K562 (cell line): ENCODE data around the gene GNG5. TPM values are rescaled to one million over a fixed set of nuclear protein-coding genes. Genes with fewer than 3 reads are reported as not detected.

Experiments used
- FOXA1 ChIP-seq: fragments of 450-650 bp; IDR thresholded peaks from 2 replicates; pipeline ENCODE4 v1.6.1; 2016; ENCODE audit warnings: mild to moderate bottlenecking, borderline replicate concordance
- KLF6 ChIP-seq: fragments of 250-450 bp; sonication (Bioruptor Pico); IDR thresholded peaks from 2 replicates; pipeline ENCODE4 v1.4.0; 2020; ENCODE audit warnings: mild to moderate bottlenecking, moderate library complexity, borderline replicate concordance
- NEUROD1 ChIP-seq: fragments of 150-350 bp; IDR thresholded peaks from 2 replicates; pipeline ENCODE4 v1.6.1; 2014; ENCODE audit warnings: borderline replicate concordance, low read length, low read depth; ENCODE audit not compliant: partially characterized antibody
- NR2C2 ChIP-seq, 2 experiments: fragments of 200-800 bp in 1 of 2; sonication (Bioruptor generic) in 1 of 2; sonication (generic) in 1 of 2; formaldehyde crosslinking in 1 of 2; IDR thresholded peaks; 2 replicates each; pipeline versions ENCODE4 v1.6.1 to v1.8.0; 2016 to 2022; ENCODE audit warnings: mild to moderate bottlenecking in 1 of 2, missing compliant biosample characterization in 1 of 2, missing genetic modification characterization in 1 of 2, missing genetic modification reagents in 1 of 2
- PRMT5 ChIP-seq: sonication (generic); formaldehyde crosslinking; IDR thresholded peaks from 2 replicates; pipeline ENCODE4 v1.5.0; 2020; ENCODE audit warnings: missing genetic modification reagents
- RNF2 ChIP-seq: sonication (generic); IDR thresholded peaks from 2 replicates; pipeline ENCODE4 v1.6.1; 2016
- polyA plus RNA-seq, 8 experiments: library from polyadenylated mRNA; depleted of rRNA in 4 of 8; stranded (reverse) in 5 of 8; unstranded in 3 of 8; fragments of >200 nt; fragmentation: Nextera tagmentation in 2 of 8; fragmentation: Illumina TruSeq in 1 of 8; extraction: Ambion mirVana in 2 of 8; extraction: Trizol in 1 of 8; gene quantifications; 2 replicates each; pipeline versions ENCODE4 v1.2.1 to v1.2.3, GENCODE V29; 2011 to 2014; ENCODE audit warnings: inconsistent platforms in 1 of 8, missing spikeins in 1 of 8
- total RNA-seq, 7 experiments: library from RNA; depleted of rRNA in 6 of 7; stranded (reverse); fragments of >200 nt in 6 of 7; fragmentation: Illumina TruSeq in 2 of 7; extraction: Trizol in 2 of 7; gene quantifications; 2 replicates each; pipeline versions ENCODE4 v1.2.1 to v1.2.3, GENCODE V29; 2011 to 2021; ENCODE audit warnings: low replicate concordance in 1 of 7
- TF ChIP-seq, protein P1 (sequence below): sonication (generic); formaldehyde crosslinking; IDR thresholded peaks from 2 replicates; pipeline ENCODE4 v1.8.1; 2023; ENCODE audit warnings: missing genetic modification reagents, mild to moderate bottlenecking, borderline replicate concordance
- TF ChIP-seq, protein P2 (sequence below): fragments of 450-650 bp; IDR thresholded peaks from 2 replicates; pipeline ENCODE4 v1.7.1; 2018; ENCODE audit warnings: mild to moderate bottlenecking, low read depth; ENCODE audit not compliant: partially characterized antibody
- TF ChIP-seq, protein P3 (sequence below): sonication (generic); formaldehyde crosslinking; IDR thresholded peaks from 2 replicates; pipeline ENCODE4 v1.8.1; 2023; ENCODE audit warnings: mild to moderate bottlenecking, missing genetic modification reagents, moderate library complexity
- TF ChIP-seq, protein P4 (sequence below): sonication (generic); formaldehyde crosslinking; IDR thresholded peaks from 2 replicates; pipeline ENCODE4 v1.8.0; 2022; ENCODE audit warnings: mild to moderate bottlenecking, missing genetic modification reagents

The GNG5 gene
- total and polyA plus RNA-seq, 9 of the 15 experiments (the other 6 are each of a cell fraction or from before 2014, with no cell fraction given), result 61.9 to 243 (median 150) TPM

DNA sequence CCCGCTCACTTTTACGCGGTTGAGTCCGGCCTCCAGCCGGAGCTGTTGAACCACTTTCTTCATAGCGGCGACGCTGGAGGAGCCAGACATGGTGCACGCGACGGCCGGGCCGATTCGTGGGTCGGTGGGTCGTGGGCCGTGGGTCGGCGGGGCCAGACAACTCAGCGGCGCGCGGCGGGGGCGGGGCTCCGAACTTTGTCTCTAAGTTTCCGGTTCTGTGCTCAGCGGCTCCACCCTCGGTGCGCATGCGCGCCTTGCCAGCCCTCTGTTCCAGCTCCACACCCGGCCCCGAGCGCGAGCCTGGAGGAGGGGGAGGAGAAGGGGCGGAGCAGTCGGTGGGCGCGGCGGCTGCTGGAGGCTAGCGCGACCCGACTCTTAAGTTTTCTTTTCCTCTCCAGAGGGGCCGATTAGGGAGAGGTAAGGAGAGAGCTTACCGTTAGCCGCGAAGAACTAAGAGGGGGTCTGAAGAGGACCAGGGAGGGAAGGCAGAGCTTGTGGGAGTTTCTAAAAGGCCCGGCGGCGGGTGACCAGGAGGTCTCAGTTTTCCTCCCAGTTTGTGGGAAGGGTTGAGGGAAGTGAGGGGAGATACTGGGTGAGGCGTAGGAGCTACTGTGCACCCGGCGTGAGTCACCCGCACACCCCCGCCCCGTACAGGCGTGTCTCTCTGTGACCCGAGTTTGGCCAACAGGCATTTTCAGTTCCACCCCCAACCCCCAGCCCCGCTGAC, at the start of gene GNG5, which contains the start of gene SPATA1 (continued):
- TF ChIP-seq PRMT5 (CRISPR knock-in tag) (no peak), KLF6 (peak; percentile 12; the same call in 1 of the 2 replicates), RNF2 (peak; percentile 83; the same call in 1 of the 2 replicates), NR2C2 (CRISPR knock-in tag; IDR thresholded peaks at IDR 0.05) (peak; percentile 81; the same call in 1 of the 2 replicates), NR2C2 (tag; IDR thresholded peaks at IDR 0.05) (peak; percentile 96), FOXA1 (no peak), NEUROD1 (peak; percentile 73)
- TF ChIP-seq, protein P1, sequence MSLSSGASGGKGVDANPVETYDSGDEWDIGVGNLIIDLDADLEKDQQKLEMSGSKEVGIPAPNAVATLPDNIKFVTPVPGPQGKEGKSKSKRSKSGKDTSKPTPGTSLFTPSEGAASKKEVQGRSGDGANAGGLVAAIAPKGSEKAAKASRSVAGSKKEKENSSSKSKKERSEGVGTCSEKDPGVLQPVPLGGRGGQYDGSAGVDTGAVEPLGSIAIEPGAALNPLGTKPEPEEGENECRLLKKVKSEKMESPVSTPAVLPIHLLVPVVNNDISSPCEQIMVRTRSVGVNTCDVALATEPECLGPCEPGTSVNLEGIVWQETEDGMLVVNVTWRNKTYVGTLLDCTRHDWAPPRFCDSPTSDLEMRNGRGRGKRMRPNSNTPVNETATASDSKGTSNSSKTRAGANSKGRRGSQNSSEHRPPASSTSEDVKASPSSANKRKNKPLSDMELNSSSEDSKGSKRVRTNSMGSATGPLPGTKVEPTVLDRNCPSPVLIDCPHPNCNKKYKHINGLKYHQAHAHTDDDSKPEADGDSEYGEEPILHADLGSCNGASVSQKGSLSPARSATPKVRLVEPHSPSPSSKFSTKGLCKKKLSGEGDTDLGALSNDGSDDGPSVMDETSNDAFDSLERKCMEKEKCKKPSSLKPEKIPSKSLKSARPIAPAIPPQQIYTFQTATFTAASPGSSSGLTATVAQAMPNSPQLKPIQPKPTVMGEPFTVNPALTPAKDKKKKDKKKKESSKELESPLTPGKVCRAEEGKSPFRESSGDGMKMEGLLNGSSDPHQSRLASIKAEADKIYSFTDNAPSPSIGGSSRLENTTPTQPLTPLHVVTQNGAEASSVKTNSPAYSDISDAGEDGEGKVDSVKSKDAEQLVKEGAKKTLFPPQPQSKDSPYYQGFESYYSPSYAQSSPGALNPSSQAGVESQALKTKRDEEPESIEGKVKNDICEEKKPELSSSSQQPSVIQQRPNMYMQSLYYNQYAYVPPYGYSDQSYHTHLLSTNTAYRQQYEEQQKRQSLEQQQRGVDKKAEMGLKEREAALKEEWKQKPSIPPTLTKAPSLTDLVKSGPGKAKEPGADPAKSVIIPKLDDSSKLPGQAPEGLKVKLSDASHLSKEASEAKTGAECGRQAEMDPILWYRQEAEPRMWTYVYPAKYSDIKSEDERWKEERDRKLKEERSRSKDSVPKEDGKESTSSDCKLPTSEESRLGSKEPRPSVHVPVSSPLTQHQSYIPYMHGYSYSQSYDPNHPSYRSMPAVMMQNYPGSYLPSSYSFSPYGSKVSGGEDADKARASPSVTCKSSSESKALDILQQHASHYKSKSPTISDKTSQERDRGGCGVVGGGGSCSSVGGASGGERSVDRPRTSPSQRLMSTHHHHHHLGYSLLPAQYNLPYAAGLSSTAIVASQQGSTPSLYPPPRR (CRISPR knock-in tag), result 0 out of 2 replicates have a peak, but pooled peaks have one; percentile 15
- TF ChIP-seq, protein P2, sequence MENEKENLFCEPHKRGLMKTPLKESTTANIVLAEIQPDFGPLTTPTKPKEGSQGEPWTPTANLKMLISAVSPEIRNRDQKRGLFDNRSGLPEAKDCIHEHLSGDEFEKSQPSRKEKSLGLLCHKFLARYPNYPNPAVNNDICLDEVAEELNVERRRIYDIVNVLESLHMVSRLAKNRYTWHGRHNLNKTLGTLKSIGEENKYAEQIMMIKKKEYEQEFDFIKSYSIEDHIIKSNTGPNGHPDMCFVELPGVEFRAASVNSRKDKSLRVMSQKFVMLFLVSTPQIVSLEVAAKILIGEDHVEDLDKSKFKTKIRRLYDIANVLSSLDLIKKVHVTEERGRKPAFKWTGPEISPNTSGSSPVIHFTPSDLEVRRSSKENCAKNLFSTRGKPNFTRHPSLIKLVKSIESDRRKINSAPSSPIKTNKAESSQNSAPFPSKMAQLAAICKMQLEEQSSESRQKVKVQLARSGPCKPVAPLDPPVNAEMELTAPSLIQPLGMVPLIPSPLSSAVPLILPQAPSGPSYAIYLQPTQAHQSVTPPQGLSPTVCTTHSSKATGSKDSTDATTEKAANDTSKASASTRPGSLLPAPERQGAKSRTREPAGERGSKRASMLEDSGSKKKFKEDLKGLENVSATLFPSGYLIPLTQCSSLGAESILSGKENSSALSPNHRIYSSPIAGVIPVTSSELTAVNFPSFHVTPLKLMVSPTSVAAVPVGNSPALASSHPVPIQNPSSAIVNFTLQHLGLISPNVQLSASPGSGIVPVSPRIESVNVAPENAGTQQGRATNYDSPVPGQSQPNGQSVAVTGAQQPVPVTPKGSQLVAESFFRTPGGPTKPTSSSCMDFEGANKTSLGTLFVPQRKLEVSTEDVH, result peak; percentile 43
- TF ChIP-seq, protein P3, sequence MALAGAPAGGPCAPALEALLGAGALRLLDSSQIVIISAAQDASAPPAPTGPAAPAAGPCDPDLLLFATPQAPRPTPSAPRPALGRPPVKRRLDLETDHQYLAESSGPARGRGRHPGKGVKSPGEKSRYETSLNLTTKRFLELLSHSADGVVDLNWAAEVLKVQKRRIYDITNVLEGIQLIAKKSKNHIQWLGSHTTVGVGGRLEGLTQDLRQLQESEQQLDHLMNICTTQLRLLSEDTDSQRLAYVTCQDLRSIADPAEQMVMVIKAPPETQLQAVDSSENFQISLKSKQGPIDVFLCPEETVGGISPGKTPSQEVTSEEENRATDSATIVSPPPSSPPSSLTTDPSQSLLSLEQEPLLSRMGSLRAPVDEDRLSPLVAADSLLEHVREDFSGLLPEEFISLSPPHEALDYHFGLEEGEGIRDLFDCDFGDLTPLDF (CRISPR knock-in tag), result peak; percentile 66; the same call in 1 of the 2 replicates
- TF ChIP-seq, protein P4, sequence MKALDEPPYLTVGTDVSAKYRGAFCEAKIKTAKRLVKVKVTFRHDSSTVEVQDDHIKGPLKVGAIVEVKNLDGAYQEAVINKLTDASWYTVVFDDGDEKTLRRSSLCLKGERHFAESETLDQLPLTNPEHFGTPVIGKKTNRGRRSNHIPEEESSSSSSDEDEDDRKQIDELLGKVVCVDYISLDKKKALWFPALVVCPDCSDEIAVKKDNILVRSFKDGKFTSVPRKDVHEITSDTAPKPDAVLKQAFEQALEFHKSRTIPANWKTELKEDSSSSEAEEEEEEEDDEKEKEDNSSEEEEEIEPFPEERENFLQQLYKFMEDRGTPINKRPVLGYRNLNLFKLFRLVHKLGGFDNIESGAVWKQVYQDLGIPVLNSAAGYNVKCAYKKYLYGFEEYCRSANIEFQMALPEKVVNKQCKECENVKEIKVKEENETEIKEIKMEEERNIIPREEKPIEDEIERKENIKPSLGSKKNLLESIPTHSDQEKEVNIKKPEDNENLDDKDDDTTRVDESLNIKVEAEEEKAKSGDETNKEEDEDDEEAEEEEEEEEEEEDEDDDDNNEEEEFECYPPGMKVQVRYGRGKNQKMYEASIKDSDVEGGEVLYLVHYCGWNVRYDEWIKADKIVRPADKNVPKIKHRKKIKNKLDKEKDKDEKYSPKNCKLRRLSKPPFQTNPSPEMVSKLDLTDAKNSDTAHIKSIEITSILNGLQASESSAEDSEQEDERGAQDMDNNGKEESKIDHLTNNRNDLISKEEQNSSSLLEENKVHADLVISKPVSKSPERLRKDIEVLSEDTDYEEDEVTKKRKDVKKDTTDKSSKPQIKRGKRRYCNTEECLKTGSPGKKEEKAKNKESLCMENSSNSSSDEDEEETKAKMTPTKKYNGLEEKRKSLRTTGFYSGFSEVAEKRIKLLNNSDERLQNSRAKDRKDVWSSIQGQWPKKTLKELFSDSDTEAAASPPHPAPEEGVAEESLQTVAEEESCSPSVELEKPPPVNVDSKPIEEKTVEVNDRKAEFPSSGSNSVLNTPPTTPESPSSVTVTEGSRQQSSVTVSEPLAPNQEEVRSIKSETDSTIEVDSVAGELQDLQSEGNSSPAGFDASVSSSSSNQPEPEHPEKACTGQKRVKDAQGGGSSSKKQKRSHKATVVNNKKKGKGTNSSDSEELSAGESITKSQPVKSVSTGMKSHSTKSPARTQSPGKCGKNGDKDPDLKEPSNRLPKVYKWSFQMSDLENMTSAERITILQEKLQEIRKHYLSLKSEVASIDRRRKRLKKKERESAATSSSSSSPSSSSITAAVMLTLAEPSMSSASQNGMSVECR, result peak; percentile 65; the same call in 1 of the 2 replicates
